ENCODE measurements around the gene SPDL1.

GRCh38 chr5:169544264-169544950 is 39.2 kb upstream of the SPDL1 start:
- TF ChIP-seq POLR2A (IDR thresholded peaks at IDR 0.05) (no peak), CTCF (IDR thresholded peaks at IDR 0.05) (no peak)
